GM19455 (cell line): ENCODE measurements around the gene OR6K2.
"Not testable (repeated sequence)": the region's sequence is repeated elsewhere in the genome, so short reads cannot be mapped to it uniquely, and the experiment has no call there.

ENCODE experiments used
- ATAC-seq: cut with Tn5 transposase; IDR thresholded peaks from one replicate; pipeline ENCODE4 v1.9.1; 2021; ENCODE audit not compliant: unreplicated experiment

The OR6K2 gene

GRCh38 chr1:158700552-158700951, at the start of gene OR6K2:
OR6K2 (minus strand) TSS chr1:158700652; CDS start chr1:158700652, 0 bp downstream.
- ATAC-seq: no peak

- no peak for ATAC-seq
These were observed 35.4 kb upstream of the OR6K2 start for GRCh38 chr1:158735848-158736247.

GRCh38 chr1:158732524-158732923, 32.1 kb upstream of the OR6K2 start:
- ATAC-seq: no peak

- ATAC-seq: no peak
These were observed 31.3 kb upstream of the OR6K2 start for GRCh38 chr1:158731707-158732106.

GRCh38 chr1:158730453-158730852, 30.0 kb upstream of the OR6K2 start:
- no peak for ATAC-seq

GRCh38 chr1:158728510-158729225, 28.2 kb upstream of the OR6K2 start:
- no peak for ATAC-seq

GRCh38 chr1:158724442-158724841, 24.0 kb upstream of the OR6K2 start:
- no peak for ATAC-seq

GRCh38 chr1:158720620-158721019, 20.2 kb upstream of the OR6K2 start, which contains the start of gene OR6K3:
OR6K3 (minus strand) TSS chr1:158720720; CDS start chr1:158718115, 2,605 bp downstream.
- ATAC-seq: no peak

GRCh38 chr1:158719664-158720063, 19.2 kb upstream of the OR6K2 start:
- no peak for ATAC-seq

- no peak for ATAC-seq
These were observed 16.9 kb upstream of the OR6K2 start for GRCh38 chr1:158717344-158717743.

- ATAC-seq: no peak
These were observed 15.9 kb upstream of the OR6K2 start for GRCh38 chr1:158716335-158716734.

GRCh38 chr1:158714754-158715153, 14.3 kb upstream of the OR6K2 start:
- ATAC-seq: no peak

- ATAC-seq: no peak
These were observed 10.6 kb upstream of the OR6K2 start for GRCh38 chr1:158711098-158711497.

- no peak for ATAC-seq
These were observed 5.6 kb upstream of the OR6K2 start for GRCh38 chr1:158706096-158706495.

- no peak for ATAC-seq
These were observed 5.9 kb downstream of the OR6K2 start for GRCh38 chr1:158694596-158694995.

- ATAC-seq: no peak
These were observed 8.1 kb downstream of the OR6K2 start for GRCh38 chr1:158692356-158692755.

GRCh38 chr1:158691907-158692306, 8.5 kb downstream of the OR6K2 start:
- ATAC-seq: no peak

GRCh38 chr1:158691149-158691548, 9.3 kb downstream of the OR6K2 start:
- ATAC-seq: not testable (repeated sequence)

- no peak for ATAC-seq
These were observed 10.6 kb downstream of the OR6K2 start for GRCh38 chr1:158689875-158690274.

GRCh38 chr1:158689110-158689509, 11.3 kb downstream of the OR6K2 start:
- no peak for ATAC-seq

- not testable (repeated sequence) for ATAC-seq
These were observed 12.1 kb downstream of the OR6K2 start for GRCh38 chr1:158688343-158688742.

- ATAC-seq: no peak
These were observed 13.4 kb downstream of the OR6K2 start for GRCh38 chr1:158687037-158687436.
